RWPE1 (cell line): Measurements from ENCODE around the gene FOXL3.

Experiments used
- CTCF ChIA-PET: fragments of 350-600 bp; sonication (Branson Sonifier 250); formaldehyde crosslinking; extraction: SDS; loops from one replicate; lab custom pipeline; 2021; lab: Yijun Ruan, JAX
- POLR2A ChIA-PET: fragments of 400-600 bp; formaldehyde crosslinking; extraction: SDS; loops from one replicate; lab custom pipeline; 2020; ENCODE audit warnings: antibody characterized with exemption; ENCODE audit not compliant: low non-redundant PET; lab: Yijun Ruan, JAX
- DNase-seq: peaks from one replicate; pipeline ENCODE4 v3.0.0; 2012; ENCODE audit warnings: low spot score
- H3K27ac ChIP-seq: fragments of 450-650 bp; 2 replicates; pipeline ENCODE4 v1.5.1; 2017
- CTCF ChIP-seq: fragments of 450-650 bp; conservative IDR thresholded peaks from 2 replicates; pipeline ENCODE4 v1.5.1; 2017; ENCODE audit warnings: low read depth, mild to moderate bottlenecking

The FOXL3 gene

GRCh38 chr7:325811-326210 is 35.8 kb downstream of the FOXL3 start:
- TF ChIP-seq CTCF = no peak
- POLR2A ChIA-PET = interaction anchor here (0.7 kb wide), 1 partner anchor 34 kb away, joined by 3 read pairs; no protein-coding TSS in a partner anchor
- no peak overlapping the region for H3K27ac ChIP-seq
- DNase-seq = no peak
- CTCF ChIA-PET = interaction anchor here (1.1 kb wide), 1 partner anchor 449 kb away, joined by 3 read pairs; no protein-coding TSS in a partner anchor

DNA sequence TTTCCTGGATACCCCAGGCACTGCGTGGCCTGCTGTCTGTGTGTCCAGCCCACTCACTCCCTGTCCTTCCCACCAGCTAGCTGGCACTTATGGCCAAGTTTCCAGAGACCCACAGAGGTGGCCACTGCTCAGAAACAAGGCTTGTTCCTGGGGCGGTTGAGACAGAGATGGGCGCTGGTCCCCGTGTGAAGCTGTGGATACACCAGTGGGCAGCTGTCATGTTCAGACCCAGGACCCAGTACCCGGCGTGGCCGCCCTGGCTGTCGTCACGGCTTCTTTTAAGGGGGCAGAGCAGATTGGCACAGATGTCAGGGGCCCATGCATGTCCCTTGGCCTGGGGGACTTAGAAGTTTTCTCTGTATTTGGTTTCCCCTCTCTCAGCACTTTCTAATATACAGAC is 36.3 kb downstream of the FOXL3 start:
- ChIA-PET CTCF (no interaction called here), POLR2A (interaction anchor here (0.6 kb wide), 1 partner anchor 213 kb away, joined by 3 read pairs; no protein-coding TSS in a partner anchor)
- TF ChIP-seq CTCF = no peak
- no peak overlapping the region for H3K27ac ChIP-seq
- no peak for DNase-seq

DNA sequence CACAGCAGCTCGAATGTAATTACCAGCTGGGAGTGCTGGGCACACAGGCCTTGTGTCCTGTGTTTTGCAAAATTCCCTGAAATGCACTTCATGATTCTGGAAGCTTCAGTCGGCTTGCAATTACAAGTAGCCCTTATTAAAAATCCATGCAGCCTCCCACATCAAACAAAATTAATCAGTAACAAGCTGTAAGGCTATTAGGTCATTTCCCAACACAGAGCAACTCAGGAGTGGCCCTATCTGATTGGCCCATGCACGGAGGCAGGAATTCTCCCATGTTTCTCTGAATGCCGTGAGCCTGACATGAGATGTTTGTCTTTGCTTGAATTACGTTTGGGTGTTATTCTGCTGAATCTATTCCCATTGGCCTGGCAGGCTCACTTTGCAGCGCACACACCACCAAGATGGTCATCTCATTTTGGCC is 36.9 kb downstream of the FOXL3 start:
- TF ChIP-seq CTCF = no peak
- no peak for DNase-seq
- ChIA-PET CTCF (interaction anchor here (0.7 kb wide), 1 partner anchor 17 kb away, joined by 3 read pairs; no protein-coding TSS in a partner anchor), POLR2A (interaction anchor here (0.6 kb wide), 1 partner anchor 212 kb away, joined by 3 read pairs; no protein-coding TSS in a partner anchor)
- no peak overlapping the region for H3K27ac ChIP-seq

GRCh38 chr7:327233-327931 is 37.4 kb downstream of the FOXL3 start:
- DNase-seq = no peak
- H3K27ac ChIP-seq = no peak overlapping the region
- TF ChIP-seq CTCF = no peak
- CTCF ChIA-PET = interaction anchor here (0.5 to 0.7 kb wide), 2 partner anchors 18 to 189 kb away, joined by 3 read pairs; no protein-coding TSS in a partner anchor
- POLR2A ChIA-PET = no interaction called here

- no peak for DNase-seq
- ChIA-PET POLR2A (no interaction called here), CTCF (interaction anchor here (0.5 kb wide), 1 partner anchor 188 kb away, joined by 3 read pairs; no protein-coding TSS in a partner anchor)
- TF ChIP-seq CTCF = no peak
- no peak overlapping the region for H3K27ac ChIP-seq
Measured at GRCh38 chr7:327991-328702, 38.2 kb downstream of the FOXL3 start.

DNA sequence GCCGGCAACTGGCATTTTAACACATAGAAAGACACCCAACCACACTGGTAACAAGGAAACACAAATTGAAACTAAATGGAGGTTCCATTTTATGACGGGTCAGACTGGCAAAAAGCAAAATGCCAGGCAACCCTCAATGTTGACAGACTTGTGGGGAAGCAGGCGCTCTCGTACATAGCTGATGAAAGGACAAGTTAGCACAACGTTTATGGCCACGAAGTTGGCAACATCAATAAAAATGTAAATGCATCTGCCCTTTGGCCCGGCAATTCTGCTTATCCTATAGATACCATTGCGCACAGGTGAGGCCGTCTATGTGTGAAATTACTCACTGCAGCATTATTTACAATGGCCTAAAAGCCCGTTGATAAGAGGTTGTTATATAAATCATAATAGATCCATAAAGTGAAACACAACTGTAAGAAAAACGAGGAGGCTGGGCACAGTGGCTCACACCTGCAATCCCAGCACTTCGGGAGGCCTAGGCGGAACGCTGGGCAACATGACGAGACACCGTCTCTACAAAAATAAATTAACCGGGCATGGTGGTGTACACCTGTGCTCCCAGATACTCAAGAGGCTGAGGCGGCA is 39.8 kb downstream of the FOXL3 start:
- no peak for DNase-seq
- CTCF ChIA-PET = no interaction called here
- no peak for TF ChIP-seq CTCF
- H3K27ac ChIP-seq = no peak overlapping the region
- POLR2A ChIA-PET = no interaction called here
